Gastroesophageal sphincter (tissue), 3 donors: ENCODE data around the gene FGR.

ENCODE experiments used
- POLR2A ChIP-seq, 2 donors: fragments of 450-650 bp; IDR thresholded peaks; one replicate each; pipeline ENCODE4 v1.6.1; 2017; ENCODE audit warnings: antibody characterized with exemption in 2 of 2, mild to moderate bottlenecking in 2 of 2, moderate library complexity in 1 of 2
- TF ChIP-seq, protein P1 (sequence below), 4 experiments: fragments of 200-600 bp in 2 of 4; fragments of 450-650 bp in 2 of 4; sonication (generic) in 1 of 4; IDR thresholded peaks; one replicate each; pipeline ENCODE4 v1.5.1; 2017 to 2019; ENCODE audit warnings: antibody characterized with exemption in 4 of 4, mild to moderate bottlenecking in 2 of 4, moderate library complexity in 2 of 4

DNA sequence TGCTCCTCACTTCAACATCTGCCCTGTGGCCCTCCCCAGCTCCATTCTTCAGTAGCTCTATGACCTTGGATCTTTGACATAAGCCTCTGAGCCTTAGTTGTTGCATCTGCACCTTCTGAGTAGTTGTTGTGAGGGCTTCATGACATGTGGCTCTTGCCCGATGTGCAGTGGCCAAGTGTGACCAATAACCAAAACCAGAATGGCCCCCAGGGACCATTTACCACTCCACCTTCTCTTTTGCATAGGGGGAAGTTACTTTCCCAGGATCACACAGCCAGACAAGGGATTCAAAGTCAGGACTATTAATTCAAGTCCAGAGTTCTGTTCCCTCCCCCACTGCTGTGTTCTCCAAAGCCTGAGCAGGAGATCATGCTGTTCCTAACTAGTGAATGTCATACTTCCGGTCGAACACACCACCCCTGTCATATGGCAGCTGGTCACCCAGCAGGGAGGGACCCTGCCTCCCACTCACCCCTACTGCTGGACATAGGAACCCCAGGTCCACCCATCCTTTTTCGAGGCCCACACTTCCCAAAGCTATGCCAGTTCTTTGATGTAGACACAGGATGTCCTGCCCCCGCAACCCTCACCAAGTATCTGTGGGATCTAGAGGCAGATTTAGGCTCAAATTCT, 4.0 kb downstream of the FGR start:
- no peak for TF ChIP-seq POLR2A (IDR thresholded peaks at IDR 0.05)
- TF ChIP-seq, protein P1, sequence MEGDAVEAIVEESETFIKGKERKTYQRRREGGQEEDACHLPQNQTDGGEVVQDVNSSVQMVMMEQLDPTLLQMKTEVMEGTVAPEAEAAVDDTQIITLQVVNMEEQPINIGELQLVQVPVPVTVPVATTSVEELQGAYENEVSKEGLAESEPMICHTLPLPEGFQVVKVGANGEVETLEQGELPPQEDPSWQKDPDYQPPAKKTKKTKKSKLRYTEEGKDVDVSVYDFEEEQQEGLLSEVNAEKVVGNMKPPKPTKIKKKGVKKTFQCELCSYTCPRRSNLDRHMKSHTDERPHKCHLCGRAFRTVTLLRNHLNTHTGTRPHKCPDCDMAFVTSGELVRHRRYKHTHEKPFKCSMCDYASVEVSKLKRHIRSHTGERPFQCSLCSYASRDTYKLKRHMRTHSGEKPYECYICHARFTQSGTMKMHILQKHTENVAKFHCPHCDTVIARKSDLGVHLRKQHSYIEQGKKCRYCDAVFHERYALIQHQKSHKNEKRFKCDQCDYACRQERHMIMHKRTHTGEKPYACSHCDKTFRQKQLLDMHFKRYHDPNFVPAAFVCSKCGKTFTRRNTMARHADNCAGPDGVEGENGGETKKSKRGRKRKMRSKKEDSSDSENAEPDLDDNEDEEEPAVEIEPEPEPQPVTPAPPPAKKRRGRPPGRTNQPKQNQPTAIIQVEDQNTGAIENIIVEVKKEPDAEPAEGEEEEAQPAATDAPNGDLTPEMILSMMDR (IDR thresholded peaks at IDR 0.05): no peak
